ENCODE data around the gene PIP5K1C.

Gene PIP5K1C

DNA sequence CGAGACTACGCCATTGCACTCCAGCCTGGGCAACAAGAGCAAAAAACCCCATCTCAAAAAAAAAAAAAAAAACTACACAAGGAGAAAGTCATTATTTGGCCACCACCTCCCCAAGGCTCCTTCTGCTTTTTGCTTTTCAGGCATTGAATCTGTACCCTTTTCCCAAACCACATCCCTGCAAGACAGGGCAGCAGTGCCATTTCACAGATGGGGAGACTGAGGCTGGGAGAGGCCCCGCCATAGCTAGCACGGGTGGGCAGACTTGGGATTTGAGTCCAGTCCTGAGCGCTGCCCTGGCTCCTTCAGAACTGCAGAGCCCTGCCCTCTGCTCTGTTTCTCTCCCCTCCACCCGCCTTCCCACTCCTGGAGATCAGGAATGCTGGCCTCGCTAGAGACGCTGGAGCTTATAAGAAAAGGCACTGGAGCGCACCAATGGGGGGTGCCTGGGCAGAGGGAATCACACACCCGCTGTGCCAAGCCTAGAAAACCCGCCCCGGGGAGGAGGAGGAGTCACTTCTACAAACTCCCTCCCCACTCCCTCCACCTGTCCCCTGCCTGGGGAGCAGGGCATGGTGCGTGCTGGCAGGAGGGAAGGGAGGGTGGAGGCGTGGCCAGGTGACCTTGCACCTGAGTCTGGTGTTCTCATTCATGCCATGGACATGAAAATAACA is 25.5 kb upstream of the PIP5K1C start:
- no peak overlapping the region for H3K27ac ChIP-seq (ENCODE audit: poor library complexity, severe bottlenecking)
- ATAC-seq (ENCODE audit: low read depth), result peak; percentile 22; the same call in 1 of the 3 replicates
- no peaks in the 10 kb centered on the region for H3K9me3 ChIP-seq (ENCODE audit: severe bottlenecking)
- H3K4me1 ChIP-seq (ENCODE audit: insufficient read depth, poor library complexity, severe bottlenecking), result no peaks in the 10 kb centered on the region
- H3K27me3 ChIP-seq (ENCODE audit: insufficient read depth, poor library complexity, severe bottlenecking), result peaks cover 15% of the 10 kb centered on the region
- TF ChIP-seq, protein P1, sequence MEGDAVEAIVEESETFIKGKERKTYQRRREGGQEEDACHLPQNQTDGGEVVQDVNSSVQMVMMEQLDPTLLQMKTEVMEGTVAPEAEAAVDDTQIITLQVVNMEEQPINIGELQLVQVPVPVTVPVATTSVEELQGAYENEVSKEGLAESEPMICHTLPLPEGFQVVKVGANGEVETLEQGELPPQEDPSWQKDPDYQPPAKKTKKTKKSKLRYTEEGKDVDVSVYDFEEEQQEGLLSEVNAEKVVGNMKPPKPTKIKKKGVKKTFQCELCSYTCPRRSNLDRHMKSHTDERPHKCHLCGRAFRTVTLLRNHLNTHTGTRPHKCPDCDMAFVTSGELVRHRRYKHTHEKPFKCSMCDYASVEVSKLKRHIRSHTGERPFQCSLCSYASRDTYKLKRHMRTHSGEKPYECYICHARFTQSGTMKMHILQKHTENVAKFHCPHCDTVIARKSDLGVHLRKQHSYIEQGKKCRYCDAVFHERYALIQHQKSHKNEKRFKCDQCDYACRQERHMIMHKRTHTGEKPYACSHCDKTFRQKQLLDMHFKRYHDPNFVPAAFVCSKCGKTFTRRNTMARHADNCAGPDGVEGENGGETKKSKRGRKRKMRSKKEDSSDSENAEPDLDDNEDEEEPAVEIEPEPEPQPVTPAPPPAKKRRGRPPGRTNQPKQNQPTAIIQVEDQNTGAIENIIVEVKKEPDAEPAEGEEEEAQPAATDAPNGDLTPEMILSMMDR (IDR thresholded peaks at IDR 0.05; ENCODE audit: poor library complexity, severe bottlenecking), result no peak
- no peak overlapping the region for H3K4me3 ChIP-seq (ENCODE audit: severe bottlenecking)
- no peak for DNase-seq (ENCODE audit: low spot score)
- no peaks in the 10 kb centered on the region for H3K36me3 ChIP-seq (ENCODE audit: low read depth)

DNA sequence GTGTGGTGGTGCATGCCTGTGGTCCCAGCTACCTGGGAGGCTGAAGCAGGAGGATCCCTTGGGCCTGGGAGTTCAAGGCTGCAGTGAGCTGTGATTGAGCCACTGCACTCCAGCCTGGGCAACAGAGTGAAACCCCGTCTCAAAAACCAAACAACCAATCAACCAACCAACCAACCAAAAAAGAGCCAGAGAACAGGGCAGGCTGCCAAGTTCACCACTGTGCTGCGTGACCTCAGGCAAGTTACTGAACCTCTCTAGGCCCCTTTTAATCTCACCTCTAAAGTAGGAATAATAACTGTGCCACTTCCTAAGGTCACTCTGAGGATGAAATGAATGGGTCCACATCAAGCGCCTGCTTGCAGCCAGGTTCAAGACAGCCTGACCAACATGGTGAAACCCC is 24.9 kb upstream of the PIP5K1C start:
- no peak overlapping the region for H3K4me3 ChIP-seq (ENCODE audit: severe bottlenecking)
- no peaks in the 10 kb centered on the region for H3K4me1 ChIP-seq (ENCODE audit: insufficient read depth, poor library complexity, severe bottlenecking)
- ATAC-seq (ENCODE audit: low read depth), result no peak

DNA sequence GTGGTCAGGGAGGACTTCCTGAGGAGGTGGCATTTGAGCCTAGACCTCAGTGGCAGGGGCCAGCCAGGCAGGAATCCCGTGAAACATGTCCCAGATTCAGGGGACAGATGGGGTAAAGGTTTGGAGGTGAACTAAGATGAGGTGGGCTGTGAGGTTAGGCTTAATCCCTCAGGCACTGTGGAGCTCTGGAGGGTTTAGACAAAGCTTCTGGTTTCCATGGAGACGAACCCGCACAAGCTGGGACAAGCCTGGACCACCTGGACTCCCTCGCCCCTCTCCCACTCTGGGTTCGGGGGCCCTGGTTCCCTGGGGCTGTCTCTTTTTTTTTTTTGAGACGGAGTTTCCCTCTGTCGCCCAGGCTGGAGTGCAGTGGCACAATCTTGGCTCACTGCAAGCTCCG is 23.6 kb upstream of the PIP5K1C start:
- H3K4me1 ChIP-seq (ENCODE audit: insufficient read depth, poor library complexity, severe bottlenecking), result no peaks in the 10 kb centered on the region
- H3K27me3 ChIP-seq (ENCODE audit: insufficient read depth, poor library complexity, severe bottlenecking), result peaks cover 15% of the 10 kb centered on the region
- no peak overlapping the region for H3K27ac ChIP-seq (ENCODE audit: poor library complexity, severe bottlenecking)
- ATAC-seq (ENCODE audit: low read depth) (no peak), DNase-seq (ENCODE audit: low spot score) (no peak)
- H3K4me3 ChIP-seq (ENCODE audit: severe bottlenecking), result no peak overlapping the region
- H3K9me3 ChIP-seq (ENCODE audit: severe bottlenecking), result no peaks in the 10 kb centered on the region
- no peaks in the 10 kb centered on the region for H3K36me3 ChIP-seq (ENCODE audit: low read depth)
- TF ChIP-seq, protein P1 (IDR thresholded peaks at IDR 0.05; ENCODE audit: poor library complexity, severe bottlenecking), result no peak

More for the DNA sequence above, 24.9 kb upstream of the PIP5K1C start:
- TF ChIP-seq, protein P1 (IDR thresholded peaks at IDR 0.05; ENCODE audit: poor library complexity, severe bottlenecking), result no peak
- Histone ChIP-seq H3K9me3 (ENCODE audit: severe bottlenecking) (no peaks in the 10 kb centered on the region), H3K36me3 (ENCODE audit: low read depth) (no peaks in the 10 kb centered on the region), H3K27me3 (ENCODE audit: insufficient read depth, poor library complexity, severe bottlenecking) (peaks cover 15% of the 10 kb centered on the region), H3K27ac (ENCODE audit: poor library complexity, severe bottlenecking) (no peak overlapping the region)
- DNase-seq (ENCODE audit: low spot score), result no peak

DNA sequence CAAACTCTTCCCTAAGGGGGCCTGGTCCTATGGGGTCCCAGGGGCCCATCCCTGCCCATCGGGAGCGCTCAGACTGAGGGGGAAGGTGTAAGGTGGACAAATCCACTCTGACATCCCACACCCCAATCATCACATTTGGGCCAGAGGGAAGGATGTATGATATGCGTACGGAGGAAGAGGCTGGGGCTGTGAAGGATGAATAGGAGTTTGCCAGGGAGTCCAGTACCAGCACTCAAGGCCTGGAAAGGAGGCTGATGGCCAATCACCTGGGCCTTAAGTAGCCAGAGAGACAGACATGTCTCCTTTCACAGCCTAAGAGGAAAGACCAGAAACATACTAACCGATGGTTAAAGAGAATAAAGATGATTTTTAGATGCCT is 22.8 kb upstream of the PIP5K1C start:
- no peaks in the 10 kb centered on the region for H3K4me1 ChIP-seq (ENCODE audit: insufficient read depth, poor library complexity, severe bottlenecking)
- no peak overlapping the region for H3K4me3 ChIP-seq (ENCODE audit: severe bottlenecking)
- no peaks in the 10 kb centered on the region for H3K9me3 ChIP-seq (ENCODE audit: severe bottlenecking)
- DNase-seq (ENCODE audit: low spot score), result no peak
- TF ChIP-seq, protein P1 (IDR thresholded peaks at IDR 0.05; ENCODE audit: poor library complexity, severe bottlenecking), result no peak
- ATAC-seq (ENCODE audit: low read depth), result no peak
- no peak overlapping the region for H3K27ac ChIP-seq (ENCODE audit: poor library complexity, severe bottlenecking)
- no peaks in the 10 kb centered on the region for H3K36me3 ChIP-seq (ENCODE audit: low read depth)
- peaks cover 15% of the 10 kb centered on the region for H3K27me3 ChIP-seq (ENCODE audit: insufficient read depth, poor library complexity, severe bottlenecking)

DNA sequence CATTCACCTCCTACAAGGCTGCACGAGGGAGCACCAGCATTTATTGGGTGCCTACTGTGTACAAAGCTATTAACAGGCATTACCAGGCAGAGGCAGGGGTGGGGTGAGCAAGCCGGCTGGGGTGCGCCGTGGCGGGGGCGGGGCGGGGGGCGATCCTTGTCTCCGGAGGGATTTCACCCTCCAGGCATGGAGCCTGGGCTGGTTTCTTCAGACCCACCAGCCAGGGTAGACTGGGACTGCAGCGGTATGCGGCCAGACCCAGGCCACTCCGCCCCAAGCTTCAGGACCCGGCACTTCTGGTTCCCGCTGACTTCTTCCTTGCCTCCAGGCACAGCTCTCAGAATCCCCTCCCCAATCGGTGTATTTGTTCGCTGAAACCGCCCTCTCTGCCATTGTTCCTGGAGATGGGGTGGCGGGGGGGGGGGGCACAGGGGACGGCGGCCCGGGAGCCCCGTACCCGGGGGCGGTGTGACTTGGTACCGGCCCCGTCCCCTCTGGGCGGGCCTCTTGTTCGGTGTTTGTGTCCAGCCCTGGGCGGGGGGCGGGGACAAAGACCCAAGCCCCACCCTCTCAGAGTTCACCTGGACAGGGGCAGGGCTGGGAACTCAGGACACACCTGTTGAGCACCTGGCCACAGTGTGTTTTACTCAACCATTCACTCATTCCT is 22.3 kb upstream of the PIP5K1C start:
- TF ChIP-seq, protein P1 (IDR thresholded peaks at IDR 0.05; ENCODE audit: poor library complexity, severe bottlenecking), result no peak
- DNase-seq (ENCODE audit: low spot score) (no peak), ATAC-seq (ENCODE audit: low read depth) (peak; percentile 62; the same call in 2 of the 3 replicates)
- Histone ChIP-seq H3K27me3 (ENCODE audit: insufficient read depth, poor library complexity, severe bottlenecking) (peaks cover 15% of the 10 kb centered on the region), H3K36me3 (ENCODE audit: low read depth) (no peaks in the 10 kb centered on the region), H3K4me3 (ENCODE audit: severe bottlenecking) (no peak overlapping the region), H3K27ac (ENCODE audit: poor library complexity, severe bottlenecking) (no peak overlapping the region), H3K4me1 (ENCODE audit: insufficient read depth, poor library complexity, severe bottlenecking) (no peaks in the 10 kb centered on the region), H3K9me3 (ENCODE audit: severe bottlenecking) (no peaks in the 10 kb centered on the region)

Data from RWPE2 (cell line).